ENCODE results near the gene GAPT. TPM values are rescaled to one million over a fixed set of nuclear protein-coding genes. Genes with fewer than 3 reads are reported as not detected.
A peak's percentile ranks its signal among the peaks of the same experiment; 100 is the strongest.

The GAPT gene
- total and polyA plus RNA-seq, 11 donors = 0.09 to 1.4 (median 0.39) TPM; not detected in 3

DNA sequence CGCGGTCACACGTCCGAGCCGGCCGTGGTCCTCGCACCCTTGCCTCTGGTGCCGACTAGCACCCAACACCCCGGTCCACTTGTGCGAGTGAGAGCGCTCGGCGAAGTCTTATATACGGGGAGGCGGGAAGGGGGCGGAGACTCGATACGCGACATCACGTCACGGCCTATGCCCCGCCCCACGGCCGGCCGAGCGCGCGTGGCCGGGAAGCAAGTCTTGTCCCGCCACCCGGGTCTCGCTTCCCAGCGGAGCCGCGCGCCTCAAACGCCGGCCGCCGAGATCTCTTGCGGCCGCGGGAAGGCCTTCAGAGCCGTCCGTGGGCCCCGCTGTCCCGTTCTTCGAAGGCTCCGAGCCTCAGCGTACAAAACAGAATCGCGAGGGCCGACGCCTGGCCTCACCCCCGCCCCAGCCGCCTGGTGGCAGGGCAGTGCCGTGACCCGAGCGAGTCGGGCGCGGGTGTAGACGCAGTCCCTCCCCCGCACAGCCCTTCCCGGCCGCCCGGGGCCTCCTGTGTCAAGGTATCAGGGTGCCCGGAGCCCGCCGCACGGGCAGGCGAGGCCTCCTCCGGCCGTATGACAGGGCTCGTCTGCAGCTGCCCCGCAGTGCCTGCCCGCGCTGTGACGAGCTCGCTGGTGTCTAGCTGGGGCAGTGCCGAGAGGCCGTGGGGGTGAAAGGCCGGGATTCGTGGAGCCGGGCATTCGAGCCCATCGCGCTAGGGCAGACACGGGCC, 31.1 kb upstream of the GAPT start, which contains the start of gene PLK2:
Gene PLK2, minus strand, starts transcription at position 85 of the 730 bp plus-strand sequence. CDS start 127 bp downstream, outside the sequence.
- Histone ChIP-seq H3K9me3 (no peaks in the 10 kb centered on the region), H3K4me3 (peak within 1 kb of the TSS; percentile 59 to 97 (median 85)), H3K4me1 (peaks cover 0 to 30% (median 13%) of the 10 kb centered on the region in 12 donors), H3K27ac (peak within 1 kb of the TSS; percentile 93 to 99 (median 98)), H3K27me3 (no peaks in the 10 kb centered on the region), H3K36me3 (peaks cover 0 to 36% (median 30%) of the 10 kb centered on the region in 9 donors)
- intact Hi-C loops (cut with DNase I) = loop anchor here (1.0 to 10.0 kb wide), 19 partner anchors 389 to 1555 kb away; partner anchors contain the start of gene SETD9 (in 1 of the 10)
- peak; percentile 100 for TF ChIP-seq POLR2A (IDR thresholded peaks at IDR 0.05)
- TF ChIP-seq, protein P1, sequence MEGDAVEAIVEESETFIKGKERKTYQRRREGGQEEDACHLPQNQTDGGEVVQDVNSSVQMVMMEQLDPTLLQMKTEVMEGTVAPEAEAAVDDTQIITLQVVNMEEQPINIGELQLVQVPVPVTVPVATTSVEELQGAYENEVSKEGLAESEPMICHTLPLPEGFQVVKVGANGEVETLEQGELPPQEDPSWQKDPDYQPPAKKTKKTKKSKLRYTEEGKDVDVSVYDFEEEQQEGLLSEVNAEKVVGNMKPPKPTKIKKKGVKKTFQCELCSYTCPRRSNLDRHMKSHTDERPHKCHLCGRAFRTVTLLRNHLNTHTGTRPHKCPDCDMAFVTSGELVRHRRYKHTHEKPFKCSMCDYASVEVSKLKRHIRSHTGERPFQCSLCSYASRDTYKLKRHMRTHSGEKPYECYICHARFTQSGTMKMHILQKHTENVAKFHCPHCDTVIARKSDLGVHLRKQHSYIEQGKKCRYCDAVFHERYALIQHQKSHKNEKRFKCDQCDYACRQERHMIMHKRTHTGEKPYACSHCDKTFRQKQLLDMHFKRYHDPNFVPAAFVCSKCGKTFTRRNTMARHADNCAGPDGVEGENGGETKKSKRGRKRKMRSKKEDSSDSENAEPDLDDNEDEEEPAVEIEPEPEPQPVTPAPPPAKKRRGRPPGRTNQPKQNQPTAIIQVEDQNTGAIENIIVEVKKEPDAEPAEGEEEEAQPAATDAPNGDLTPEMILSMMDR (IDR thresholded peaks at IDR 0.05) = peak in 4 of 12 donors; percentile 22 to 58 (median 50)
- ATAC-seq (peak; percentile 91 to 93 (median 92)), DNase-seq (peak; percentile 94 to 97 (median 95))
- 0 to 1% (median 1%) methylated on average over 10 to 89 of the region's 89 CpGs for WGBS, 4 donors

GRCh38 chr5:58460732-58461286, 30.4 kb upstream of the GAPT start:
- TF ChIP-seq, protein P1 (IDR thresholded peaks at IDR 0.05) = peak; percentile 71 to 88 (median 82)
- no peak for TF ChIP-seq POLR2A (IDR thresholded peaks at IDR 0.05)

DNA sequence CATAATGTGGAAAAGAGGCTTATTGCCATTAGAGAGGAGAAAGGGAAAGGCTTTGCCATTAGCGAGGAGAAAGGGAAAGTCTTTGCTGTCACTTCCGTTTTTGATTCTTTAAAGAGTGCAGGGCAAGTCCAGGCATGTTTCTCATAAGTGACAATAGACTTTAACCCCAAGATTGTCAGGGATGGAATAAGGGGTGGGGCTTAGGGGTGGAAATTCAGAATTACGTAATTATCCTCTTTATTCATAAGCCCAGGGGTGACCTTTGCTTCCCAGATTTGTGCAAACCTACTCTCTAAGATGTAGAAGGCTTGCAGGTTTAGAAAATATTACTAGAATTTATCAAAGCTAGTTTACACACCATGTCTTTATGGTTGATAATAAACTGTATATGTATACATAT, 29.1 kb upstream of the GAPT start:
- DNase-seq (no peak), ATAC-seq (no peak)
- H3K4me1 ChIP-seq = peaks cover 0 to 13% (median 6%) of the 10 kb centered on the region in 12 donors
- H3K36me3 ChIP-seq = peaks cover 0 to 16% (median 11%) of the 10 kb centered on the region in 9 donors
- intact Hi-C loops (cut with DNase I) = loop anchor here in 8 of 10 donors (1.0 to 10.0 kb wide), 12 partner anchors 681 to 1557 kb away; partner anchors contain the start of gene SETD9 (in 1 of the 8)
- peak overlapping the region in 8 of 12 donors; percentile 0 to 99 (median 17) for H3K27ac ChIP-seq
- H3K9me3 ChIP-seq = no peaks in the 10 kb centered on the region
- no peak overlapping the region for H3K4me3 ChIP-seq
- 65 to 80% (median 69%) methylated on average over 3 of the region's 3 CpGs for WGBS, 4 donors
- no peaks in the 10 kb centered on the region for H3K27me3 ChIP-seq
- TF ChIP-seq, protein P1 (IDR thresholded peaks at IDR 0.05) = no peak
- TF ChIP-seq POLR2A (IDR thresholded peaks at IDR 0.05) = no peak

More at GRCh38 chr5:58460732-58461286, 30.4 kb upstream of the GAPT start:
- intact Hi-C loops (cut with DNase I) = loop anchor here (1.0 to 10.0 kb wide), 19 partner anchors 390 to 1556 kb away; partner anchors contain the start of gene SETD9 (in 1 of the 10)
- no peaks in the 10 kb centered on the region for H3K9me3 ChIP-seq
- peak overlapping the region; percentile 93 to 99 (median 98) for H3K27ac ChIP-seq
- DNase-seq = peak; percentile 91 to 95 (median 93)
- peaks cover 0 to 24% (median 9%) of the 10 kb centered on the region in 12 donors for H3K4me1 ChIP-seq
- peak overlapping the region; percentile 59 to 97 (median 85) for H3K4me3 ChIP-seq
- peak; percentile 81 to 86 (median 82) for ATAC-seq
- H3K27me3 ChIP-seq = no peaks in the 10 kb centered on the region
- H3K36me3 ChIP-seq = peaks cover 0 to 30% (median 24%) of the 10 kb centered on the region in 9 donors
- 6 to 10% (median 6%) methylated on average over 22 to 30 of the region's 30 CpGs for whole genome bisulfite sequencing, 4 donors

All from heart left ventricle (tissue), 16 donors.